Skeletal muscle cell (primary cell): ENCODE results near the gene OS9.
A peak's percentile ranks its signal among the peaks of the same experiment; 100 is the strongest.
"Not testable (repeated sequence)": the region's sequence is repeated elsewhere in the genome, so short reads cannot be mapped to it uniquely, and the experiment has no call there.

ENCODE experiments used
- DNase-seq: peaks from one replicate; pipeline ENCODE4 v3.0.0-alpha.2; 2010; ENCODE audit warnings: low read depth
- H3K4me3 ChIP-seq: 2 replicates; pipeline ENCODE4 v1.5.1; 2011; ENCODE audit warnings: low read depth, mild to moderate bottlenecking, control low read depth, low read length, moderate library complexity

The OS9 gene

GRCh38 chr12:57688931-57689330, 5.0 kb upstream of the OS9 start:
- H3K4me3 ChIP-seq, result no peak overlapping the region
- DNase-seq, result no peak

DNA sequence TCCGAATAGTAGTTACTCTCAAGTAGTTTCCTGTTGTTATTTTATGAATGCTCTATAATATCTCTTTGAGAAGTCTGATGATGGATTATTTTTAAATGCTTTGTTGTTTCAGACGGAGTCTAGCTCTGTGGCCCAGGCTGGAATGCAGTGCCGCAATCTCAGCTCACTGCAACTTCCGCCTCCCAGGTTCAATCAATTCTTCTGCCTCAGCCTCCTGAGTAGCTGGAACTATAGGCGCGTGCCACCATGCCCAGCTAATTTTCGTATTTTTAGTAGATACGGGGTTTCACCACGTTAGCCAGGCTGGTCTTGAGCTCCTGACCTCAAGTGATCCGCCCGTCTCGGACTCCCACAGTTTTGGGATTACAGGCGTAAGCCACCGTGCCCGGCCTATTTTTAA, 1.4 kb upstream of the OS9 start:
- DNase-seq, result no peak
- H3K4me3 ChIP-seq, result no peak overlapping the region

DNA sequence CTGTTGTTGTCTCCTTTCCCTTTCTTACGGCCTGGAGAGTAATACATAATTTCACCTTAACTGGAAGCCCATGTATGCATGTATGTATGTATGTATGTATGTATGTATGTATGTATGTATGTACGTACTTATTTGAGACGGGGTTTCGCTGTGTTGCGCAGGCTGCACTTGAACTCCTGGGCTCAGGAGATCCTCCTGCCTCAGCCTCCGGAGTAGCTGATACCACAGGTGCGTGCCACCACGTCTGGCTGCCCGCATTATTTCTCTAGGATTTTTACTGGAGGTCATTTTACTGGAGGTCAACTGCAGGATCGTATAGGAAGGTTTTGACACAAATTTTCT, 644 bp upstream of the OS9 start:
- DNase-seq, result no peak
- H3K4me3 ChIP-seq, result peak overlapping the region; percentile 3

- no peak for DNase-seq
- H3K4me3 ChIP-seq, result peak overlapping the region; percentile 95
These were observed 607 bp downstream of the OS9 start for GRCh38 chr12:57694459-57695019.

- no peak for DNase-seq
These were observed 2.0 kb downstream of the OS9 start for GRCh38 chr12:57695770-57696432.

GRCh38 chr12:57697076-57697475, 3.1 kb downstream of the OS9 start:
- DNase-seq, result no peak
- H3K4me3 ChIP-seq, result no peak overlapping the region

More at GRCh38 chr12:57695770-57696432, 2.0 kb downstream of the OS9 start:
- H3K4me3 ChIP-seq, result no peak overlapping the region

GRCh38 chr12:57698414-57698813, 4.5 kb downstream of the OS9 start:
- DNase-seq, result no peak
- H3K4me3 ChIP-seq, result no peak overlapping the region

- DNase-seq, result no peak
- H3K4me3 ChIP-seq, result no peak overlapping the region
These were observed 6.4 kb downstream of the OS9 start for GRCh38 chr12:57700317-57700716.

DNA sequence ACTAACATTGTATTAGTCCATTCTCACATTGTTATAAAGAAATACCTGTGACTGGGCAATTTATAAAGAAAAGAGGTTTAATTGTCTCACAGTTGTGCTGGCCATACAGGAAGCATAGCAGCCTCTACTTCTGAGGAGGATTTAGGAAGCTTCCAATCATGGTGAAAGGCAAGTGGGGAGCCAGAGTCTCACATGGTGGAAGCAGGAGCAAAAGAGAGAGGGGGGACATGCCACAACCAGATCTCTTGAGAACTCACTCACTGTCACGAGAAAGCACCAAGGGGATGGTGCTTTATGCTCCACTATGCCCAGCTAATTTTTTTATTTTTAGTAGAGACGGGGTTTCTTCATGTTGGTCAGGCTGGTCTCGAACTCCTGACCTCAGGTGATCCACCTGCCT, 13.3 kb downstream of the OS9 start:
- DNase-seq, result no peak
- no peak overlapping the region for H3K4me3 ChIP-seq

DNA sequence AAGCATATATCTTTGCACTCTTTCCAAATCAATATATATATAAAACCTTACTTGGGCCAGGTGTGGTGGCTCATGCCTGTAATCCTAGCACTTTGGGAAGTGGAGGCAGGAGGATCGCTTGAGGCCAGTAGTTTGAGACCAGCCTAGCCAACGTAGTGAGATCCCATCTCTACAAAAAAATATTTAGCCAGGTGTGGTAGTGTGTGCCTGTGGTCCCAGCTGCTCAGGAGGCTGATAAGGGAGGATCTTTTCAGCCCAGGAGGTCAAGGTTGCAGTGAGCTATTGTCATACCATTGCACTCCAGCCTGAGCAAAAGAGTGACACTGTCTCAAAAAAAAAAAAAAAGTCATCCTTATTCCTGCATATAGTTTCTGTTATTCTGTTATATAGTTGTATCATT, 14.4 kb downstream of the OS9 start:
- DNase-seq, result no peak
- no peak overlapping the region for H3K4me3 ChIP-seq

DNA sequence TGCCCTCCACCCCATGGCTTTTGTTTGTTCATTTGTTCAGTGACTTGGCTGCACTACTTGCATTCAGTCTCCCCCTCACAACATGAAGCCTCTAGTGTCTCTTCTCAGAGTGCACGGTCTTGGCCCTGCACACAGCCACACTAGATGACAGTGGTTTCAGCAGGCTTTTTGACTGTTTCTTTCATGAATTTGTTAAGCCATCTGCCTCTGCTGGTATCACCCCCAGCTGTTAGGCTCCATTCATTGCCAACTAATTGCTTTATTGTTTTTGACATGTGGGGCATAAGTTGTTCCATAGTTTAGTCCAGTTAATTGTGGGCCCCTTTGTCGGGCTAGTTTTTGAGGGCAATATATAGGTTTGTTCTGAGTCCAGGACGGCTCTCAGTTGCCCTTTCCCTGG, 18.8 kb downstream of the OS9 start:
- DNase-seq, result no peak
- no peak overlapping the region for H3K4me3 ChIP-seq

GRCh38 chr12:57713209-57713608, 19.3 kb downstream of the OS9 start:
- no peak for DNase-seq
- no peak overlapping the region for H3K4me3 ChIP-seq

- not testable (repeated sequence) for DNase-seq, H3K4me3 ChIP-seq
These were observed 21.3 kb downstream of the OS9 start for GRCh38 chr12:57715036-57715748.

DNA sequence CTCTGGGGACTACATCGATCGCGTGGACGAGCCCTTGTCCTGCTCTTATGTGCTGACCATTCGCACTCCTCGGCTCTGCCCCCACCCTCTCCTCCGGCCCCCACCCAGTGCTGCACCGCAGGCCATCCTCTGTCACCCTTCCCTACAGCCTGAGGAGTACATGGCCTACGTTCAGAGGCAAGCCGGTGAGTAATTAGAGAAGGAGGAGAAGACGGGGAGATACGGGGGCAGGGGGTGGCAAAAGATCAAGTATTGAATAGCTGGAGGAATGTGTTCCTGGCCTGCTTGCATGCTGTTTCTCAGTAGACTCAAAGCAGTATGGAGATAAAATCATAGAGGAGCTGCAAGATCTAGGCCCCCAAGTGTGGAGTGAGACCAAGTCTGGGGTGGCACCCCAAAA, 21.9 kb downstream of the OS9 start:
- no peak overlapping the region for H3K4me3 ChIP-seq
- no peak for DNase-seq

DNA sequence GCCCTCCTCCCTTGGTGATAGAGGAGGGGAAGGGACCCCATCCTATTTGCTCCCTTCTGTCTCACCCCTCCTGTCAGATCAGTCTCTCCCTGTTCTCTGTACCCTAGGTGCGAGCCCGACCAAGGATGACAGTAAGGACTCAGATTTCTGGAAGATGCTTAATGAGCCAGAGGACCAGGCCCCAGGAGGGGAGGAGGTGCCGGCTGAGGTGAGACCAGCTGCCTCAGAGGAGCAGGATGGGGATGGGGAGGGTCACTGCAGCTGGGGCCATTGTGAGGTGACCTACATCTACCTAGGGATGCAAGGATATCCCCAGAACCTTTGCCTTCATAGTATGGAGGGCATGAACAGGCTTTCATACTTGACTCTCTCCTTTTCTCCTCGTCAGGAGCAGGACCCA, 22.4 kb downstream of the OS9 start:
- no peak overlapping the region for H3K4me3 ChIP-seq
- DNase-seq, result no peak

- no peak for DNase-seq
- H3K4me3 ChIP-seq, result no peak overlapping the region
These were observed 23.2 kb downstream of the OS9 start for GRCh38 chr12:57717131-57717530.

DNA sequence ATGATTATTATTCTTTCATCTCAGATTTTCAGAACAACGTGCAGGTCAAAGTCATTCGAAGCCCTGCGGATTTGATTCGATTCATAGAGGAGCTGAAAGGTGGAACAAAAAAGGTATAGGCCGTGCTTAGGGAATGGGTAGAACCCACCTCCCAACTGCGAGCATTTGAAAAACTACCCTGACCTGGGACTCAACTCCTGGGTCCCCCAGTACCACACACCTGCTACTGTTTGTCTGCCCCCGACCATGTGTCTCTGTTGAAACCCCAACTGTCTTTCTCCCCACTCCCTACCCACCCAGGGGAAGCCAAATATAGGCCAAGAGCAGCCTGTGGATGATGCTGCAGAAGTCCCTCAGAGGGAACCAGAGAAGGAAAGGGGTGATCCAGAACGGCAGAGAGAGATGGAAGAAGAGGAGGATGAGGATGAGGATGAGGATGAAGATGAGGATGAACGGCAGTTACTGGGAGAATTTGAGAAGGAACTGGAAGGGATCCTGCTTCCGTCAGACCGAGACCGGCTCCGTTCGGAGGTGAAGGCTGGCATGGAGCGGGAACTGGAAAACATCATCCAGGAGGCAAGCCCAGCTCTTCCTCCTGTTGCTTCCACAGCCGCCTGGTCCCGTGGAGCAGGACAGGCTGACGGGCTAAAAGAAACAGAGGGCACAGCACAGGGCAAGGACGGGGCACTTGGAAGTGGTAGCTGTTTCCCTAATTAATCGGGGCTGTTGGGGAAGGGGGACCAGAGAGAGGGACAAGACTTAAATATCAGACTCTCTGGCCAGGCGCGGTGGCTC, 24.1 kb downstream of the OS9 start:
- no peak overlapping the region for H3K4me3 ChIP-seq
- DNase-seq, result no peak

DNA sequence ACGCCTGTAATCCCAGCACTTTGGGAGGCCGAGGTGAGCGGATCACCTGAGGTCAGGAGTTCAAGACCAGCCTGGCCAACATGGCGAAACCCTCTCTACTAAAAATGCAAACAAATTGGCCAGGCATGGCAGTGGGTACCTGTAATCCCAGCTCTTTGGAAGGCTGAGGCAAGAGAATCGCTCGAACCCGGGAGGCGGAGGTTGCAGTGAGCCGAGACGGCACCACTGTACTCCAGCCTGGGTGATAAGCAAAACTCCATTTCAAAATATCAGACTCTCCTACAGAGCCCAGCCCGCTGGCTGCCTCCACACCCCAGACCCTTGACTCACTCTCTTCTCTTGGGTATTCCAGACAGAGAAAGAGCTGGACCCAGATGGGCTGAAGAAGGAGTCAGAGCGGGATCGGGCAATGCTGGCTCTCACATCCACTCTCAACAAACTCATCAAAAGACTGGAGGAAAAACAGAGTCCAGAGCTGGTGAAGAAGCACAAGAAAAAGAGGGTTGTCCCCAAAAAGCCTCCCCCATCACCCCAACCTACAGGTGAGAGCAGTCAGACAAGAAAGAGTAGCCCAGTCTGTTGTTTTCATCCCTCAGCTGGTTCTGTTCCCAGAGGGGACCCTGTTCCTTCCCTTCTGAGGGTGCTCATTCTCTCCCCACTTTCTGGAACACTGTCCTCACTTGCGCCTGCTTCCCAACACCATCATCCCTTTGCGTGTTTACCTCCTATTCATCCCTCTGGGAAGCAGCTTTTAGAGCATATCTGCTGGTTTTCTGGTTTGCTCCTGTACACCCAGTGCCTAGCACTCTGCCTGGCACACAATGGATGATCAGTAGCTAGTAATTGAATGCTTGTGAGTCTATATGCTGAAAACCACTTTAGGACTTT, 25.0 kb downstream of the OS9 start:
- H3K4me3 ChIP-seq, result no peak overlapping the region
- DNase-seq, result no peak

DNA sequence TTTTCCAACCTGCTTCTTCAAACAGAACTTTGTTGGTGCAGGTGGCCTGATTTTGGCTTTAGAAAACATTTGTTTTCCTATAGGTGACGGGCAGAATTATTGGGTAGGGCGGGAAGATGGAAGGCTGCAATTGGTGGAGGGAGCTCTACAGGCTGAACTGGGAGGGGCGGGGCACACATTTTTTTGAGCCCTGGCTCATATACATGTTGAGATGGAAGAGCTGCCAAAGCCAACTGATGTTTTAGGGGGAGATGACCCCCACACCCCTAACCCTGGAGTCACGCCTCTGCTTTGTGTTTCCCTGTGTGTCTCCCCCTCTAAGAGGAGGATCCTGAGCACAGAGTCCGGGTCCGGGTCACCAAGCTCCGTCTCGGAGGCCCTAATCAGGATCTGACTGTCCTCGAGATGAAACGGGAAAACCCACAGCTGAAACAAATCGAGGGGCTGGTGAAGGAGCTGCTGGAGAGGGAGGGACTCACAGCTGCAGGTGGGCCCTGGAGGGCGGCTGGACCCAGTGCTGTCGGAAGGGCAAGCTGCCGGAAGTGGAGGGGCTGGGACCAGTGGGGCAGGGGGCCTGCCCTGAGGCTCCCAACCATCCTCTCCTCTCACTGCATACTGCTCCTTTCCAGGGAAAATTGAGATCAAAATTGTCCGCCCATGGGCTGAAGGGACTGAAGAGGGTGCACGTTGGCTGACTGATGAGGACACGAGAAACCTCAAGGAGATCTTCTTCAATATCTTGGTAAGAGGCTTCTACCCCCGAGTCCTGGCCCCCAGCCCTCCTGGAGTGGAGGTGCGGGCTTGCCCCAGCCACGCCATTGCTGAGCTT, 26.1 kb downstream of the OS9 start:
- no peak for DNase-seq
- H3K4me3 ChIP-seq, result no peak overlapping the region
